Lower leg skin (tissue), 4 donors: ENCODE measurements around the gene DCUN1D4. TPM values are rescaled to one million over a fixed set of nuclear protein-coding genes. Genes with fewer than 3 reads are reported as not detected.

ENCODE experiments used
- DNase-seq, 2 donors: peaks; one replicate each; pipeline ENCODE4 v3.0.0-alpha.2; 2019; ENCODE audit warnings: low spot score in 2 of 2
- H3K4me3 ChIP-seq: fragments of 200-600 bp; sonication (generic); 2 replicates; pipeline ENCODE4 v1.5.1; 2017; ENCODE audit warnings: mild to moderate bottlenecking, low read depth; ENCODE audit not compliant: poor library complexity, severe bottlenecking
- CTCF ChIP-seq, 3 donors: fragments of 450-650 bp; IDR thresholded peaks; one replicate each; pipeline ENCODE4 v1.5.1; 2016; ENCODE audit warnings: antibody characterized with exemption in 3 of 3, mild to moderate bottlenecking in 3 of 3, moderate library complexity in 2 of 3
- POLR2A ChIP-seq, 2 donors: fragments of 450-650 bp; IDR thresholded peaks; one replicate each; pipeline ENCODE4 v1.6.1; 2016 to 2017; ENCODE audit warnings: antibody characterized with exemption in 2 of 2, mild to moderate bottlenecking in 1 of 2, moderate library complexity in 1 of 2
- WGBS, 2 donors: methylation state at CpG; one replicate each; pipeline ENCODE4 v1.1.5; 2018; 5-methylcytosine and 5-hydroxymethylcytosine counted together
- intact Hi-C: fragments of 100-400 bp; cut with DNase I; formaldehyde crosslinking; loops from one replicate; pipeline ENCODE4 v1.15.0; 2023; ENCODE audit warnings: low total_unique reads
- total RNA-seq, 4 donors: library from RNA; depleted of rRNA; stranded (reverse); fragments of >200 nt; gene quantifications; one replicate each; pipeline ENCODE4 v1.1.0, GENCODE V29; 2016

The DCUN1D4 gene
- total RNA-seq, 4 donors from 2014 or later: 16.7 to 30.7 (median 17.7) TPM

GRCh38 chr4:51855751-51856150 lies 12.8 kb downstream of the DCUN1D4 start:
- no peak for DNase-seq
- H3K4me3 ChIP-seq: no peak overlapping the region
- intact Hi-C loops: no loop called here
- TF ChIP-seq POLR2A (IDR thresholded peaks at IDR 0.05): no peak
- no peak for TF ChIP-seq CTCF (IDR thresholded peaks at IDR 0.05)
- WGBS, 2 donors: 66 to 76% methylated on average over 3 of the region's 3 CpGs

GRCh38 chr4:51858605-51859202 lies 15.8 kb downstream of the DCUN1D4 start:
- intact Hi-C loops: no loop called here
- H3K4me3 ChIP-seq: no peak overlapping the region
- TF ChIP-seq CTCF (IDR thresholded peaks at IDR 0.05) (no peak), POLR2A (IDR thresholded peaks at IDR 0.05) (no peak)
- DNase-seq: no peak
- WGBS, 2 donors: 39 to 46% methylated on average over 3 of the region's 3 CpGs

- 67 to 69% methylated on average over 4 of the region's 4 CpGs for WGBS, 2 donors
- intact Hi-C loops: no loop called here
- no peak overlapping the region for H3K4me3 ChIP-seq
- TF ChIP-seq CTCF (IDR thresholded peaks at IDR 0.05) (no peak), POLR2A (IDR thresholded peaks at IDR 0.05) (no peak)
- DNase-seq: no peak
These were observed 16.6 kb downstream of the DCUN1D4 start for GRCh38 chr4:51859476-51860031.

GRCh38 chr4:51862199-51862598 lies 19.2 kb downstream of the DCUN1D4 start:
- no peak overlapping the region for H3K4me3 ChIP-seq
- TF ChIP-seq CTCF (IDR thresholded peaks at IDR 0.05) (no peak), POLR2A (IDR thresholded peaks at IDR 0.05) (no peak)
- 90 to 91% methylated on average over 1 of the region's 1 CpG for WGBS, 2 donors
- intact Hi-C loops: no loop called here
- no peak for DNase-seq

GRCh38 chr4:51862781-51863180 lies 19.8 kb downstream of the DCUN1D4 start:
- TF ChIP-seq CTCF (IDR thresholded peaks at IDR 0.05): no peak
- TF ChIP-seq POLR2A (IDR thresholded peaks at IDR 0.05): no peak
- DNase-seq: no peak
- intact Hi-C loops: no loop called here
- 94 to 100% methylated on average over 1 of the region's 1 CpG for WGBS, 2 donors
- no peak overlapping the region for H3K4me3 ChIP-seq

GRCh38 chr4:51865717-51866116 lies 22.8 kb downstream of the DCUN1D4 start:
- intact Hi-C loops: no loop called here
- 97 to 98% methylated on average over 1 of the region's 1 CpG for WGBS, 2 donors
- DNase-seq: no peak
- no peak overlapping the region for H3K4me3 ChIP-seq
- TF ChIP-seq POLR2A (IDR thresholded peaks at IDR 0.05): no peak
- no peak for TF ChIP-seq CTCF (IDR thresholded peaks at IDR 0.05)
